ENCODE data around the gene SGO2.

Gene SGO2

GRCh38 chr2:200525066-200525465 is 941 bp upstream of the SGO2 start:
- no CpG with 5 or more reads among the region's 2 CpGs for WGBS (ENCODE audit: extremely low coverage, insufficient coverage, low lambda C conversion rate)
- Histone ChIP-seq H3K79me2 (ENCODE audit: control insufficient read depth, insufficient read depth, low read length) (peaks cover 12% of the 10 kb centered on the region), H3K18ac (ENCODE audit: low read length) (no peak overlapping the region), H3K4me2 (ENCODE audit: low read length) (no peak overlapping the region), H3K4me1 (ENCODE audit: control insufficient read depth, low read depth, low read length) (peaks cover 4% of the 10 kb centered on the region), H2AK5ac (ENCODE audit: low read length) (no peak overlapping the region), H3K27ac (ENCODE audit: low read depth, low read length) (no peak overlapping the region), H2BK120ac (ENCODE audit: low read depth, low read length) (no peak overlapping the region), H3K4me3 (ENCODE audit: low read length) (no peak overlapping the region), H4K5ac (ENCODE audit: low read length) (no peak overlapping the region), H3K56ac (ENCODE audit: low read length) (no peak overlapping the region), H2BK5ac (ENCODE audit: low read length) (no peak overlapping the region), H3K9ac (ENCODE audit: low read length) (no peak overlapping the region), H3K36me3 (ENCODE audit: control insufficient read depth, insufficient read depth, low read length) (no peaks in the 10 kb centered on the region), H3K4ac (ENCODE audit: low read depth, low read length) (no peak overlapping the region), H3K79me1 (ENCODE audit: low read length) (peaks cover 12% of the 10 kb centered on the region), H3K23ac (ENCODE audit: low read length) (no peak overlapping the region), H2BK15ac (replicated peaks; ENCODE audit: low read depth) (no peak overlapping the region), H3K27me3 (ENCODE audit: insufficient read depth, low read length, poor library complexity) (no peaks in the 10 kb centered on the region), H4K8ac (ENCODE audit: low read depth, low read length) (no peak overlapping the region)
- DNase-seq, result no peak

DNA sequence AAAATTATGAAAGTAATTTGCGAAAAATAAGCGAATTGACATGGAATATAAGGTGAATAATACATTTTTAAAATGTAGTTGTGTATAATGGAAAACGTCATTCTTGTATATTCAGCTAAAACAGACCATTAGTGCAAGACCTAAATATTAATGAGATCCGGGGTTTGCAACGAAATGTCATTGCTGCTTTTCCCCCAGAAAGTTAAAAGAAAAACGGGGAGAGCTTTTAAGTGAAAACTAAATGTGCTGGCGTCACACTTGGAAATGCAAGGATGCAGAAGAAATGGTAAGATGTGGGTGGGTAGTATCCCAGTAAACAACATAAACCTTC is 491 bp upstream of the SGO2 start:
- Histone ChIP-seq H3K27me3 (ENCODE audit: insufficient read depth, low read length, poor library complexity) (no peaks in the 10 kb centered on the region), H2BK5ac (ENCODE audit: low read length) (no peak overlapping the region), H3K4me2 (ENCODE audit: low read length) (peak overlapping the region; percentile 80), H2BK120ac (ENCODE audit: low read depth, low read length) (no peak overlapping the region), H3K9ac (ENCODE audit: low read length) (peak overlapping the region; percentile 64), H4K5ac (ENCODE audit: low read length) (peak overlapping the region; percentile 53), H3K27ac (ENCODE audit: low read depth, low read length) (no peak overlapping the region), H3K56ac (ENCODE audit: low read length) (no peak overlapping the region), H3K79me2 (ENCODE audit: control insufficient read depth, insufficient read depth, low read length) (peaks cover 12% of the 10 kb centered on the region), H3K23ac (ENCODE audit: low read length) (no peak overlapping the region), H3K4ac (ENCODE audit: low read depth, low read length) (no peak overlapping the region), H3K4me1 (ENCODE audit: control insufficient read depth, low read depth, low read length) (peaks cover 4% of the 10 kb centered on the region), H2AK5ac (ENCODE audit: low read length) (no peak overlapping the region), H4K8ac (ENCODE audit: low read depth, low read length) (no peak overlapping the region), H3K36me3 (ENCODE audit: control insufficient read depth, insufficient read depth, low read length) (no peaks in the 10 kb centered on the region), H3K79me1 (ENCODE audit: low read length) (peaks cover 12% of the 10 kb centered on the region), H3K18ac (ENCODE audit: low read length) (no peak overlapping the region), H2BK15ac (replicated peaks; ENCODE audit: low read depth) (no peak overlapping the region), H3K4me3 (ENCODE audit: low read length) (peak overlapping the region; percentile 32)
- WGBS (ENCODE audit: extremely low coverage, insufficient coverage, low lambda C conversion rate), result 100% methylated on average over 2 of the region's 7 CpGs
- DNase-seq, result no peak

GRCh38 chr2:200528228-200528627 is 2.2 kb downstream of the SGO2 start:
- no peaks in the 10 kb centered on the region for H3K27me3 ChIP-seq (ENCODE audit: insufficient read depth, low read length, poor library complexity)
- no CpG with 5 or more reads among the region's 3 CpGs for WGBS (ENCODE audit: extremely low coverage, insufficient coverage, low lambda C conversion rate)
- H2BK5ac ChIP-seq (ENCODE audit: low read length), result no peak overlapping the region
- H3K4me1 ChIP-seq (ENCODE audit: control insufficient read depth, low read depth, low read length), result peaks cover 4% of the 10 kb centered on the region
- H3K79me1 ChIP-seq (ENCODE audit: low read length), result peaks cover 14% of the 10 kb centered on the region
- H2BK15ac ChIP-seq (replicated peaks; ENCODE audit: low read depth), result no peak overlapping the region
- no peaks in the 10 kb centered on the region for H3K36me3 ChIP-seq (ENCODE audit: control insufficient read depth, insufficient read depth, low read length)
- no peak overlapping the region for H3K4me3 ChIP-seq (ENCODE audit: low read length)
- H3K27ac ChIP-seq (ENCODE audit: low read depth, low read length), result no peak overlapping the region
- no peak overlapping the region for H3K23ac ChIP-seq (ENCODE audit: low read length)
- no peak overlapping the region for H2AK5ac ChIP-seq (ENCODE audit: low read length)
- no peak overlapping the region for H3K4me2 ChIP-seq (ENCODE audit: low read length)
- no peak overlapping the region for H4K8ac ChIP-seq (ENCODE audit: low read depth, low read length)
- H4K5ac ChIP-seq (ENCODE audit: low read length), result no peak overlapping the region
- no peak overlapping the region for H2BK120ac ChIP-seq (ENCODE audit: low read depth, low read length)
- DNase-seq, result no peak
- no peak overlapping the region for H3K56ac ChIP-seq (ENCODE audit: low read length)
- H3K18ac ChIP-seq (ENCODE audit: low read length), result no peak overlapping the region
- no peak overlapping the region for H3K9ac ChIP-seq (ENCODE audit: low read length)
- peaks cover 12% of the 10 kb centered on the region for H3K79me2 ChIP-seq (ENCODE audit: control insufficient read depth, insufficient read depth, low read length)
- H3K4ac ChIP-seq (ENCODE audit: low read depth, low read length), result no peak overlapping the region

DNA sequence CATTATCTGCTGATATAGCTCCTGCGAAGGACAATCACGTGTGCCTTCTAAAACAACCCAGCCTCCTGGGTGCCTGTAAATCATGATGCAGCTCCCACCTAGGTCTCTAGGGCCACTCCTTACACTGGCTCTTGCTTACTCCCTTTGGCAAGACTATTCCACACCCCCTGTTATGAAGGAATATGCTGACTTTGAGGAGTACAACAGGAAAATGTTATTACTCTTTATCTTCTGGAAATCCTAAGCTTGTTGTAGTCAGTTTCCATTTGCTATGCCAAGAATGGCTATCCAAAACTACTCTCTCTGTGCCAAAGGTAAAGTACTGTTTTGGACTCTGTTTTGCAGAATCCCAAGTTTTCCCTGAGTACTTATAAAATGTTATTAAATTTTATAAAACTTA is 7.7 kb downstream of the SGO2 start:
- no peaks in the 10 kb centered on the region for H3K27me3 ChIP-seq (ENCODE audit: insufficient read depth, low read length, poor library complexity)
- H3K4me1 ChIP-seq (ENCODE audit: control insufficient read depth, low read depth, low read length), result no peaks in the 10 kb centered on the region
- no peaks in the 10 kb centered on the region for H3K36me3 ChIP-seq (ENCODE audit: control insufficient read depth, insufficient read depth, low read length)
- peaks cover 3% of the 10 kb centered on the region for H3K79me1 ChIP-seq (ENCODE audit: low read length)
- H3K27ac ChIP-seq (ENCODE audit: low read depth, low read length), result no peak overlapping the region
- no peak for DNase-seq
- H3K4ac ChIP-seq (ENCODE audit: low read depth, low read length), result no peak overlapping the region
- H2BK120ac ChIP-seq (ENCODE audit: low read depth, low read length), result no peak overlapping the region
- no peak overlapping the region for H2BK5ac ChIP-seq (ENCODE audit: low read length)
- H3K79me2 ChIP-seq (ENCODE audit: control insufficient read depth, insufficient read depth, low read length), result peaks cover 2% of the 10 kb centered on the region
- no peak overlapping the region for H2BK15ac ChIP-seq (replicated peaks; ENCODE audit: low read depth)
- H3K23ac ChIP-seq (ENCODE audit: low read length), result no peak overlapping the region
- H3K4me3 ChIP-seq (ENCODE audit: low read length), result no peak overlapping the region
- H3K18ac ChIP-seq (ENCODE audit: low read length), result no peak overlapping the region
- no peak overlapping the region for H3K9ac ChIP-seq (ENCODE audit: low read length)
- no CpG with 5 or more reads among the region's 2 CpGs for WGBS (ENCODE audit: extremely low coverage, insufficient coverage, low lambda C conversion rate)
- no peak overlapping the region for H3K56ac ChIP-seq (ENCODE audit: low read length)
- no peak overlapping the region for H3K4me2 ChIP-seq (ENCODE audit: low read length)
- H4K8ac ChIP-seq (ENCODE audit: low read depth, low read length), result no peak overlapping the region
- H2AK5ac ChIP-seq (ENCODE audit: low read length), result no peak overlapping the region
- no peak overlapping the region for H4K5ac ChIP-seq (ENCODE audit: low read length)

DNA sequence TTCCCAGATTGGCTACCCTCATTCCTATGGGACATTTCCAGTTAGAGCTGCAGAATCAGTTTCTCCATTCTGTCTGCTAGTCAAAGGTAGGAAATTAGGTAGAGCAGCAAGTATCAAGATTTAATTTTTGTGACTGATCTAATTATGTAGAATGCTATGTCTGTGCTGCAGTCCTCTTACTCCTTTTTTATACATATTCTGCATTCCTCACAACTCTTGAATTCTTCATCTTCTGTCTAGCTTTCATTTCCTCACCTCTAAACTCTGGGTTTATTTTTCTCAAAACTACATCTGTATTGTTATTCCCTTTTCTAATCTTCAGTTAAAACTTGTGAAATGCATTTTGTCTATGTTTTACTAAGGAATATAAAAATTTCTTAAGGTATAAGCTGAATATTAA is 8.6 kb downstream of the SGO2 start:
- H4K8ac ChIP-seq (ENCODE audit: low read depth, low read length), result no peak overlapping the region
- no peak overlapping the region for H3K4ac ChIP-seq (ENCODE audit: low read depth, low read length)
- H3K9ac ChIP-seq (ENCODE audit: low read length), result no peak overlapping the region
- peaks cover 3% of the 10 kb centered on the region for H3K79me1 ChIP-seq (ENCODE audit: low read length)
- no peak overlapping the region for H3K27ac ChIP-seq (ENCODE audit: low read depth, low read length)
- DNase-seq, result no peak
- no peak overlapping the region for H3K23ac ChIP-seq (ENCODE audit: low read length)
- H3K56ac ChIP-seq (ENCODE audit: low read length), result no peak overlapping the region
- H3K18ac ChIP-seq (ENCODE audit: low read length), result no peak overlapping the region
- H3K36me3 ChIP-seq (ENCODE audit: control insufficient read depth, insufficient read depth, low read length), result no peaks in the 10 kb centered on the region
- H2AK5ac ChIP-seq (ENCODE audit: low read length), result no peak overlapping the region
- H2BK5ac ChIP-seq (ENCODE audit: low read length), result no peak overlapping the region
- H3K79me2 ChIP-seq (ENCODE audit: control insufficient read depth, insufficient read depth, low read length), result no peaks in the 10 kb centered on the region
- no peak overlapping the region for H2BK120ac ChIP-seq (ENCODE audit: low read depth, low read length)
- no peaks in the 10 kb centered on the region for H3K27me3 ChIP-seq (ENCODE audit: insufficient read depth, low read length, poor library complexity)
- no peaks in the 10 kb centered on the region for H3K4me1 ChIP-seq (ENCODE audit: control insufficient read depth, low read depth, low read length)
- H4K5ac ChIP-seq (ENCODE audit: low read length), result no peak overlapping the region
- no peak overlapping the region for H2BK15ac ChIP-seq (replicated peaks; ENCODE audit: low read depth)
- H3K4me3 ChIP-seq (ENCODE audit: low read length), result no peak overlapping the region
- H3K4me2 ChIP-seq (ENCODE audit: low read length), result no peak overlapping the region

DNA sequence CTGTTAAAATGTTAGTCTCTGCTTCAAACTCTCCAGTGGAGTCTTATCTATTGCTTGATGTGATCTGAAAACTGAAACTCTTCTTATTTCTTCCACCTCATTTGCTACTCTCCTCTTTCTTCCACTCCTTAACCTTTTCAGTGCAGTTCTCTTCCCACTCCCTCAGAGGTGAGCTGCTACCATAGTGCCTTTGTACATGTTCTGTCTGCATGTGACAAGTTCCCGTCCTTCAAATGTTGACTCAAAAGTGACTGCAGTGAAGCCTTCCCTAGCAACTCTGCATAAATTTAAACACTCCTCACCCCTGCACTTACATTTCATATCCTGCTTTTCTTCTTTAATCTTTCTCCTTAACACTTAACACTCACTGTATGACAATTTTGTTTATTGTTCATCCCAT is 12.1 kb downstream of the SGO2 start:
- H3K4ac ChIP-seq (ENCODE audit: low read depth, low read length), result no peak overlapping the region
- no peak overlapping the region for H4K8ac ChIP-seq (ENCODE audit: low read depth, low read length)
- H3K79me2 ChIP-seq (ENCODE audit: control insufficient read depth, insufficient read depth, low read length), result no peaks in the 10 kb centered on the region
- no peaks in the 10 kb centered on the region for H3K4me1 ChIP-seq (ENCODE audit: control insufficient read depth, low read depth, low read length)
- no peak overlapping the region for H3K4me2 ChIP-seq (ENCODE audit: low read length)
- no peak overlapping the region for H4K5ac ChIP-seq (ENCODE audit: low read length)
- H3K23ac ChIP-seq (ENCODE audit: low read length), result no peak overlapping the region
- no peaks in the 10 kb centered on the region for H3K27me3 ChIP-seq (ENCODE audit: insufficient read depth, low read length, poor library complexity)
- no peaks in the 10 kb centered on the region for H3K36me3 ChIP-seq (ENCODE audit: control insufficient read depth, insufficient read depth, low read length)
- H2BK120ac ChIP-seq (ENCODE audit: low read depth, low read length), result no peak overlapping the region
- H3K4me3 ChIP-seq (ENCODE audit: low read length), result no peak overlapping the region
- no peak overlapping the region for H2BK15ac ChIP-seq (replicated peaks; ENCODE audit: low read depth)
- H3K79me1 ChIP-seq (ENCODE audit: low read length), result peaks cover 1% of the 10 kb centered on the region
- no peak for DNase-seq
- H2BK5ac ChIP-seq (ENCODE audit: low read length), result no peak overlapping the region
- H3K18ac ChIP-seq (ENCODE audit: low read length), result no peak overlapping the region
- H3K56ac ChIP-seq (ENCODE audit: low read length), result no peak overlapping the region
- no peak overlapping the region for H3K9ac ChIP-seq (ENCODE audit: low read length)
- WGBS (ENCODE audit: extremely low coverage, insufficient coverage, low lambda C conversion rate), result no CpG with 5 or more reads among the region's 1 CpG
- no peak overlapping the region for H3K27ac ChIP-seq (ENCODE audit: low read depth, low read length)
- H2AK5ac ChIP-seq (ENCODE audit: low read length), result no peak overlapping the region

Measured in mesendoderm (in vitro differentiated cells).